Hepatocyte (in vitro differentiated cells): ENCODE data around the gene PLA2G2C. TPM values are rescaled to one million over a fixed set of nuclear protein-coding genes. Genes with fewer than 3 reads are reported as not detected.

Experiments
- DNase-seq: peaks from one replicate; pipeline ENCODE4 v3.0.0-alpha.2; 2016; ENCODE audit warnings: low spot score
- H2AFZ ChIP-seq: fragments of 200-600 bp; sonication (generic); 2 replicates; pipeline ENCODE4 v1.6.0; 2016; ENCODE audit warnings: antibody characterized with exemption, mild to moderate bottlenecking
- H3K27ac ChIP-seq: fragments of 200-600 bp; sonication (generic); 2 replicates; pipeline ENCODE4 v1.5.1; 2016; ENCODE audit warnings: mild to moderate bottlenecking
- H3K27me3 ChIP-seq: fragments of 200-600 bp; sonication (generic); 2 replicates; pipeline ENCODE4 v1.6.1; 2016
- H3K36me3 ChIP-seq: fragments of 200-600 bp; sonication (generic); replicated peaks from 2 replicates; pipeline ENCODE4 v1.5.1; 2016; ENCODE audit warnings: low read depth; ENCODE audit not compliant: insufficient read depth
- H3K4me1 ChIP-seq: fragments of 200-600 bp; sonication (generic); 2 replicates; pipeline ENCODE4 v1.5.1; 2016; ENCODE audit warnings: mild to moderate bottlenecking, moderate library complexity; ENCODE audit not compliant: insufficient read depth
- H3K4me2 ChIP-seq: fragments of 200-600 bp; sonication (generic); 2 replicates; pipeline ENCODE4 v1.6.0; 2016
- H3K4me3 ChIP-seq: fragments of 200-600 bp; sonication (generic); 2 replicates; pipeline ENCODE4 v1.5.1; 2016; ENCODE audit warnings: mild to moderate bottlenecking
- H3K79me2 ChIP-seq: fragments of 200-600 bp; sonication (generic); 2 replicates; pipeline ENCODE4 v1.6.0; 2017; ENCODE audit warnings: mild to moderate bottlenecking
- H3K9me2 ChIP-seq: fragments of 200-600 bp; sonication (generic); replicated peaks from 2 replicates; pipeline ENCODE4 v1.6.0; 2017; ENCODE audit warnings: mild to moderate bottlenecking; ENCODE audit not compliant: insufficient read depth
- H3K9me3 ChIP-seq: fragments of 200-600 bp; sonication (generic); 2 replicates; pipeline ENCODE4 v1.5.1; 2016; ENCODE audit warnings: low read depth, mild to moderate bottlenecking
- H4K20me1 ChIP-seq: fragments of 200-600 bp; sonication (generic); 2 replicates; pipeline ENCODE4 v1.6.0; 2016; ENCODE audit warnings: mild to moderate bottlenecking; ENCODE audit not compliant: insufficient read depth, poor library complexity, severe bottlenecking
- CTCF ChIP-seq: fragments of 200-600 bp; sonication (generic); IDR thresholded peaks from 2 replicates; pipeline ENCODE4 v1.5.1; 2016; ENCODE audit warnings: antibody characterized with exemption, mild to moderate bottlenecking; ENCODE audit not compliant: poor library complexity
- EZH2 ChIP-seq: fragments of 200-600 bp; sonication (generic); IDR thresholded peaks from 2 replicates; pipeline ENCODE4 v1.6.1; 2016; ENCODE audit warnings: antibody characterized with exemption, mild to moderate bottlenecking, borderline replicate concordance
- EZH2phosphoT487 ChIP-seq: fragments of 200-600 bp; sonication (generic); IDR thresholded peaks from one replicate; pipeline ENCODE4 v1.6.1; 2018; ENCODE audit warnings: antibody characterized with exemption, mild to moderate bottlenecking, low read depth, moderate library complexity; ENCODE audit not compliant: unreplicated experiment, severe bottlenecking
- WGBS: methylation state at CpG from one replicate; pipeline ENCODE4 v1.1.6; 2016; ENCODE audit warnings: low lambda C conversion rate; ENCODE audit errors: missing lambda C conversion rate; 5-methylcytosine and 5-hydroxymethylcytosine counted together
- polyA plus RNA-seq: library from polyadenylated mRNA; unstranded; fragments of >200 nt; fragmentation: Nextera tagmentation; extraction: Ambion mirVana; gene quantifications from 2 replicates; pipeline ENCODE4 v1.2.1, GENCODE V29; 2016
- total RNA-seq: library from RNA; depleted of rRNA; stranded (reverse); fragments of >200 nt; gene quantifications from 2 replicates; pipeline ENCODE4 v1.2.3, GENCODE V29; 2014

PLA2G2C gene
- total and polyA plus RNA-seq, 2 experiments from 2014 or later: not detected

DNA sequence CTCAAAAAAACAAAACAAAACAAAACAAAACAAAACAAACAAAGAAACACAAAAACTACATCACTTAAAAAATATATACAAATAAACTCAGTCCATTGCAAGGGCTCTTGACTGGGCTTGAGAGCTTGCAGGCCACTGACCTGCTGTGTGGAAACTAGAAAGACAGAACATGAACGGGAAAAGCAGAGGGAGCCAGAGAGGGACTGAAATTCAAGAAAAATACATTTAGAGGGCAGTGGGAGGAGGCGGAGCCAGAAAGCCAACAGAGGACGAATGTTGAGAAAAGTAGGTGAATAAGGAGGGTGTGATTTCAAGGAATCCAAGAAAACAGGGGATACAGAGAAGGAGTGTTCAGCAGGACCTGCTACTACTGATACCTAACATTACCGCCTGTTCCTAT is 41.4 kb upstream of the PLA2G2C start:
- Histone ChIP-seq H3K9me3 (no peaks in the 10 kb centered on the region), H3K36me3 (no peaks in the 10 kb centered on the region), H4K20me1 (no peaks in the 10 kb centered on the region), H3K79me2 (no peaks in the 10 kb centered on the region), H2AFZ (no peak overlapping the region), H3K4me2 (no peak overlapping the region), H3K27ac (no peak overlapping the region), H3K9me2 (no peaks in the 10 kb centered on the region), H3K4me1 (no peaks in the 10 kb centered on the region), H3K27me3 (peaks cover 8% of the 10 kb centered on the region), H3K4me3 (no peak overlapping the region)
- DNase-seq: no peak
- 63% methylated on average over 4 of the region's 4 CpGs for WGBS
- TF ChIP-seq EZH2phosphoT487 (no peak), EZH2 (no peak), CTCF (no peak)

DNA sequence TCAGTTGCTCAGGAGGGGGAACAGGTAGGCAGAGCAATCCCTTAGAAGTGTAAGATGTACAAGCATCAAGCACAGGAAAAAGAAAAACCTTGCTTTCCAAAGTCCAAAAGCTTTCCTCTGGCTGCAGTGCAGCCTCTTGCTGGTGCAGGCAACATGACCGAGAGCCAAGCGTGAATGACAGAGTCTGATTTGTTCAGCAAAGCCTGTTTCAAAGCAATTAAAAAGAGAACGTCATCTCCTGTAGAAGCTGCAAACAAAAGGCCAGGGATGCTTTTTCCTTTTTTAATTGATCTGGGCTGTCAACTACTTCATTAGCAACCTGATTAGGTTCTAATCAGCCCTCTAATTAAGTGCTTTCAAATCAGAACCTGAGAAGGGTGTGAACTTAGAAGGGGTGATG is 38.2 kb upstream of the PLA2G2C start:
- Histone ChIP-seq H4K20me1 (no peaks in the 10 kb centered on the region), H3K27ac (no peak overlapping the region), H3K79me2 (no peaks in the 10 kb centered on the region), H3K27me3 (peaks cover 8% of the 10 kb centered on the region), H3K4me3 (no peak overlapping the region), H3K4me2 (no peak overlapping the region), H3K9me2 (no peaks in the 10 kb centered on the region), H3K36me3 (no peaks in the 10 kb centered on the region), H2AFZ (no peak overlapping the region), H3K9me3 (no peaks in the 10 kb centered on the region), H3K4me1 (no peaks in the 10 kb centered on the region)
- 51% methylated on average over 3 of the region's 3 CpGs for WGBS
- TF ChIP-seq CTCF: no peak
- no peak for TF ChIP-seq EZH2phosphoT487
- no peak for TF ChIP-seq EZH2
- no peak for DNase-seq

- no peaks in the 10 kb centered on the region for H3K79me2 ChIP-seq
- no peaks in the 10 kb centered on the region for H3K4me1 ChIP-seq
- H2AFZ ChIP-seq: no peak overlapping the region
- no peak for DNase-seq
- 65% methylated on average over 17 of the region's 18 CpGs for WGBS
- H4K20me1 ChIP-seq: no peaks in the 10 kb centered on the region
- no peak overlapping the region for H3K4me3 ChIP-seq
- no peaks in the 10 kb centered on the region for H3K36me3 ChIP-seq
- H3K9me2 ChIP-seq: no peaks in the 10 kb centered on the region
- H3K9me3 ChIP-seq: no peaks in the 10 kb centered on the region
- TF ChIP-seq EZH2phosphoT487 (no peak), CTCF (no peak), EZH2 (no peak)
- H3K4me2 ChIP-seq: no peak overlapping the region
- H3K27ac ChIP-seq: no peak overlapping the region
- peaks cover 8% of the 10 kb centered on the region for H3K27me3 ChIP-seq
Observed at GRCh38 chr1:20223551-20224419, 37.5 kb upstream of the PLA2G2C start.
